GM18951 (cell line): ENCODE measurements around the gene KCNC1.

Source experiments
- POLR2A ChIP-seq: IDR thresholded peaks from 4 replicates; pipeline ENCODE4 v1.6.1; 2011; ENCODE audit warnings: mild to moderate bottlenecking; ENCODE audit not compliant: insufficient read length, insufficient read depth; ENCODE audit errors: extremely low read depth
- in situ Hi-C: fragments of 300-500 bp; cut with MboI; formaldehyde crosslinking; loops from one replicate; pipeline ENCODE4 v1.12.0; 2022; ENCODE audit warnings: low sequenced_read_pairs, mixed read lengths, inconsistent platforms; ENCODE audit not compliant: unreplicated experiment

Gene KCNC1

DNA sequence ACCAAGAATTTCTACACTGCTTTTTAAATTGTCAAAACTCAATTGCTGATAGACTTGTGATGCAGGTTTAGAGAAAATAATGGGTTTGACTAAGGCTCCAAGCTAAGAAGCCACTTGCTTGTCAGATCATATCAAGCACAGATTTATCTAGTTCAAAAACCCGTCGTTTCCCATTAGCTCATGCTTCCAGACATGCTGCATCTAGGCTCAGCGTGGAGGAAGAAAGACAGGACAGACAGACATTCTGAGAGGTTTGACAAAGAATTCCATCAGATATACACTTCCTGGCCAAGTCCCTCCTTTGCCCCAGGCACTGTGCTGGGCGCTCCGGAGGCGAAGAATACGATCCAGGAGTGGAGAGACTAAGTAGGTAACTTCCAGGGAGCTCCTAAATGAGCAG is 76.8 kb downstream of the KCNC1 start:
- TF ChIP-seq POLR2A = no peak
- in situ Hi-C loops = no loop called here

DNA sequence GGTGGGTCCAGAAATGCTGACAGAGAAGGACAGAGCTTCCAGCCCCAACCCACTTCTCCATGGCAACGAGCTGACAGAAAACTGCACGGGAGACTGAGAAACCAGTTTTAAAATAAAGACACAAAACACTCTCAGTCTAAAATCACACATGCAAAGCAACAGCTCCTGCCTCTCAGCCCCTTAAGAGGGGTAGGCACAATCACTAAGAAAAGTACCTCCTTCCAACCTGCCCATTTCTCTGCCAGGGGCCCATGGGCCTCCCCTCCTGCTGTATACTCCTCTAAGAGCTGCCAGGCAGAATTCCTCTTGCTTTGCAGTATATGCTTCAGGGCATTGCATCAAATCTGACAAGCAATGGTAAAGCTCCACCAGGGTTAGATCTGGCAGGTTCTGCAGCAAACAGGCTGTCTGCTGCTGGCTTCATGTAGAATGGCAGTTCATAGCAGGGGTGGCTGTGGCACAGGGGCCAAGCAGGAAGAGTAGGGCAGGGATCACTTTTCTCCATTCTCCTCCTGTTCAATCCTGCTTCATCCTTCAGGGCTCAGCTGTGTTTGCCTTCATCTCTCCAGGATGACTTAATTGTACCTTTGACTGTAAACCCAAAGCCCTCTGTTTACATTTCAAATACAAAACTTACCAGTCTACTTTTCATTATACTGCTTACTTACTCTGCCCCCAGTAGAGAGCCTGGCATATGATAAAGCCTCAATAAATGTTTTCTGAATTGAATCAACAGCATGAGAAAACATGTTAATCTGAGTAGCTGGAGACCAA is 77.7 kb downstream of the KCNC1 start:
- TF ChIP-seq POLR2A = no peak
- in situ Hi-C loops = no loop called here

DNA sequence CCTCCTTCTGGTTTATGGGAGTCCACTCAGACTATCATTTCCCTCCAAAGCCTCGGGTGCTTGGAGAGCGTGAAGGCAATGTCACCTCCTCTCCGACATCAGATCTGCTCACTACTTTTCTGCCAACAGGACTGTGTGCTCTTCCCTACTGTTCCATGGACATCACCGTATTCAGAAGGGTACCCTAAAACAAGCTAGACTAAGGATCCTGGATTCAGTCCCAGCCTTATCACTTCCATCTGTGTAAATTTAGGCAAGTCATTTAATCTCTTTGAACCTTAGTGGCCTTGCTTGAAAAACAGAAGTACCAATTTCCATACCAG is 78.2 kb downstream of the KCNC1 start:
- in situ Hi-C loops = no loop called here
- no peak for TF ChIP-seq POLR2A

DNA sequence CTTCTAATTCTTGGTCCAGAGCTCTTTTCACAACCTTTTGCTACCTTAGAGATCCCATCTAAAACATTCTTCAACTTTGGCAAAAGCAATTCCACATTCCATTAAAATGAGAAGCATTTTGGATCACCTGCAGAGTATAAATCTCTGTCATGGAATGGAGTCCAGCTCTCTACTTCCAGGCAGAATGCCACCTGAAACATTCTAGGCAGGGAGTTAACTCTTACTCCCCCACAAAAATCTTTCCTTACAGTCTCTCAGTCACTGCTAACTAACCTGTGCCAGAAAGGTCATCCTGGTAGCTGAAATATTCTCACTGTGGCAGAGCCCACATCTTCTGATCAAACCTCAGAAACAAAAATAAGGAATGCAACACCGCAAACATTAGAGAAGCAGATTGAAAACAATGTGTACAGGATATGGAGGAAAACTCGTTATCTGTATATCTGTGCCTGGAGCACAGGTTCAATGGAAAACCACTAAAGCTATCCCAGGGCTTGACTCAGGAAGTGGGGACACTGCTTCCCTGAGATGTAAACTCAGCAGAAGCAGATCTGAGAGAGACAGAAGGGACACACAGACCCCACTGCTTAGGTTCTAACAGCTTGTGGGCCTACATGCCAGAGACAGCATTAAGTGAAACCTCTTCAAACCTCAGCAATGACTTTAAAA is 78.9 kb downstream of the KCNC1 start:
- no peak for TF ChIP-seq POLR2A
- in situ Hi-C loops = no loop called here

DNA sequence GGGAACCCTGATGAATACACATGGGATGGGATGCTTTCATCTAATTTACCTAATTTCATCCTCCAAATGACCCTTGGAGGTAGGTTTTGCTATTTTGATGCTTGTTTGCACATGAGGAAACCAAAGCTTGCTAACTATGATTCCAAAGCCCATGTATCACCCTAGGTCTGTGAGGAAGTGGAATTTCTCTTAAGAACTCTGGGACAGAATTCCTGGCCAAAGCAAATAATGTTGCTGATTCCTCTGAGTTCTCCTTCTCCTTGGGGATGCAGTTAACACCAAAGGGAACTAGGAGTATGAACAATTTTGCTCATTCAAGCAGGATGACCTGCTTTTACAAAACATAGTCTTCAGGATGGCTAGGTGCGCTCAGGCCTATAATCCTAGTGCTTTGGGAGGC is 80.0 kb downstream of the KCNC1 start:
- in situ Hi-C loops = no loop called here
- no peak for TF ChIP-seq POLR2A

DNA sequence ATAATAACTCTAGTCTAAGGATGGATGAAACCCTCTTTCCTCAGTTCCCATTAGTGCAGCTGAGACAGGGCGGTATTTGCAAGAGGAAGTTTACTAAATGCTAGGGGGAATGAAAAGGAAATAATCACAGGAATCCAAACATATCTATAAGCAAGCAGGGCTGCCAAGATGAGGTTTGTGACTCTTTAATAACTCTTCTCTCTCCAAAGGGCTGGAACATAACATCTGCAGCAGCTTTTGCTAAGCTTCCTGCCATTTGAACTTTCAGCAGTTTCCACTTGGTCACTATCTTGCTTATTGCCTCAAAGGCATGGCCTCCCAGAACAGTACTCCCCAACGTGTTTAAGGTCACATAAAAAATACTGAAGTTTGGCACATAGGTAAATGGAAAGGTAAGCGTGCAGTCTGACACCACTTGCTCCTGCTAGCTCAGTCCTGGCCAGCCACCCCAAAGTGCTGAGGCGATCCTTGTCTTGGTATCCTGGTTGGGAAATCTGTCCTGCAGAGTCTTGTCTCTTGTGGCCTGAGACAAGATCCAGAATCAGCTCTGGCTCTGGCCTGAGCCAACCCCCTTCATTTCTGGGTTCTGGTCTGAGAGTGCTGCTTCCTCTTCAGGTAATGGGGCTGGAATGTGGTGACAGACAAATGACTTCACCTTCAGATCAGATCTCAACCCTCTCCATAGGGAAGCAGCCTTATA is 81.8 kb downstream of the KCNC1 start:
- in situ Hi-C loops = no loop called here
- TF ChIP-seq POLR2A = no peak

- in situ Hi-C loops = no loop called here
- no peak for TF ChIP-seq POLR2A
Measured at GRCh38 chr11:17821648-17822400, 87.2 kb downstream of the KCNC1 start.

DNA sequence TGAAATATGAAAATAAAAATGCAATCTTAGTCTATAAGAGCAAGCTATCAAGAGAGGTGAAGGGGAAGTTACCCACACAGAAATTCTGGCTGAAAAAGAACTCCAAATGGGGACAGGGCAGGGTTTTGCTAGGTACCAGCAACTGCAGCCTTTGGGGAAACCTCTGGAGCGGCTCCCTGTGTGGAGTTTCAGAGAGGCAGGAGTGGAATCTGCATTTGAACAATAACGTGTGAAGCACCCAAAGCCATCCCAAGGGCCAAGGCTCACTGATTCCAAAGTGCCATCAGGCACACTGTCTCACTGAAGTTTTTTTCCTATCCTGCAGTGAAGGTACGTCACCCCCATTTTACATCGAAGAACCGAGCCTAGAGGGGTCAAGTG is 87.8 kb downstream of the KCNC1 start:
- in situ Hi-C loops = no loop called here
- TF ChIP-seq POLR2A = no peak

- TF ChIP-seq POLR2A = no peak
- in situ Hi-C loops = no loop called here
Measured at GRCh38 chr11:17827006-17827405, 92.4 kb downstream of the KCNC1 start.

DNA sequence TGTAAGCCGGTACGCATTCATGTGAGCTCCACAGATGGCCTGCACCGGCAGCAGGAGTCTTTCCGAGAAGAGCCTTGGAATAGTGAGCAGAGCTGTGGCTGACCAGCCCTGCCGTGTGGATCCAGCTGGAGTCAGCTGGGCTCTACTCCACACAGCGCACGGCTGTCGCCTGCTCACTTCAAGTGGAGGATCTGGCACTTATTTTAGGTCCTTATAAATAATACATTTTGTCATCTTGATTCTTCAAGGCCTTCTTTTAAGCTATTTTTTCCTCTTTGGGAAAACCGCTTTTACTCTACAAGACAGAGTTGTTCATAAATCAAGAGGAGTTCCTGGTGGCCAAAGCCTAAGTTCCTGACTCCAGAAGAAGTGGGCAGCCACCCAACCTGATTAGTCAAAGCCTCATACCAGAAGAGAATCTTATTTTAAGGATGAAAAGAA is 93.8 kb downstream of the KCNC1 start:
- in situ Hi-C loops = no loop called here
- no peak for TF ChIP-seq POLR2A

DNA sequence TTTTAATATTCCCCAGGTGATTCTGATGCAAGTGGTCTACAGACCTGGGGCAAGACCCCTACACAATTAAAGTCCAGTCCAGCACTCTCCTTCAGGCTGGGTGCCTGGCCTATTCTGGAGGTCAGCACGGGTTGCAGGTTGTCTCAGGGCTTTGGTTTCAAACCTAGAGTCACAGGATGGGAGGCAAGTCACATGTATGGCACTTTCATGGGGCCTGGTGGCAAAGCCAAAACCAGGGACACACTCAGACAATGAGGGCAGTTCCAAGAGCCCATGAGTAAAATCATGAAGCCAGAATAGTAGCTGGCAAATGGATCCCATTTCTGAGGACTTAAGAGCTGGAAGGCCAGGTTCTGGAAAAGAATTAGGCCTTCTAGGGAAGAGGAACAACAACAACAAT is 96.6 kb downstream of the KCNC1 start:
- no peak for TF ChIP-seq POLR2A
- in situ Hi-C loops = no loop called here

DNA sequence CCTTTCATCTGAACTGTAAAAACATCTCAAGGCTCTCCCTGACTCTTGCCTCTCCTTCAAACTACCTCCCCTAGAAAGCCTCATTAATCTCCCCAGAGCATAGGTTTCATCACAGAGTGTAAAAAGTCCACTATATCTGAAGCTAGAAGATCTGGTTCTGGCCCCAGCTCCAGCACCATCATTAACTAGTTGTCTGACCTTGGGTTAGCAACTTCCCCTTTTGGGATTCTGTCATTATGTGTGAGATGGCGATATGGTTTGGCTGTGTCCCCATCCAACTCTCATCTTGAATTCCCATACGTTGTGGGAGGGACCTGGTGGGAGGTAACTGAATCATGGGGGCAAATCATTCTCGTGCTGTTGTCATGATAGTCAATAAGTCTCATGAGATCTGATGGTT is 97.3 kb downstream of the KCNC1 start:
- no peak for TF ChIP-seq POLR2A
- in situ Hi-C loops = no loop called here
